Neuron (in vitro differentiated cells): Measurements from ENCODE around the gene SECTM1.

Source experiments
- H2AFZ ChIP-seq: one replicate; pipeline ENCODE4 v1.6.1; 2013; ENCODE audit warnings: low read depth, mild to moderate bottlenecking, inconsistent platforms, low read length, moderate library complexity
- H3K27me3 ChIP-seq: one replicate; pipeline ENCODE4 v1.6.1; 2013; ENCODE audit warnings: low read length; ENCODE audit not compliant: insufficient read depth
- H3K36me3 ChIP-seq: one replicate; pipeline ENCODE4 v1.6.1; 2013; ENCODE audit warnings: low read length; ENCODE audit not compliant: insufficient read depth
- H3K4me1 ChIP-seq: one replicate; pipeline ENCODE4 v1.6.1; 2013; ENCODE audit warnings: low read length; ENCODE audit not compliant: insufficient read depth
- H3K4me3 ChIP-seq: 2 replicates; pipeline ENCODE4 v1.5.1; 2013; ENCODE audit warnings: mild to moderate bottlenecking, low read length, moderate library complexity
- H3K9me3 ChIP-seq: one replicate; pipeline ENCODE4 v1.6.1; 2013; ENCODE audit warnings: low read length

Gene SECTM1

DNA sequence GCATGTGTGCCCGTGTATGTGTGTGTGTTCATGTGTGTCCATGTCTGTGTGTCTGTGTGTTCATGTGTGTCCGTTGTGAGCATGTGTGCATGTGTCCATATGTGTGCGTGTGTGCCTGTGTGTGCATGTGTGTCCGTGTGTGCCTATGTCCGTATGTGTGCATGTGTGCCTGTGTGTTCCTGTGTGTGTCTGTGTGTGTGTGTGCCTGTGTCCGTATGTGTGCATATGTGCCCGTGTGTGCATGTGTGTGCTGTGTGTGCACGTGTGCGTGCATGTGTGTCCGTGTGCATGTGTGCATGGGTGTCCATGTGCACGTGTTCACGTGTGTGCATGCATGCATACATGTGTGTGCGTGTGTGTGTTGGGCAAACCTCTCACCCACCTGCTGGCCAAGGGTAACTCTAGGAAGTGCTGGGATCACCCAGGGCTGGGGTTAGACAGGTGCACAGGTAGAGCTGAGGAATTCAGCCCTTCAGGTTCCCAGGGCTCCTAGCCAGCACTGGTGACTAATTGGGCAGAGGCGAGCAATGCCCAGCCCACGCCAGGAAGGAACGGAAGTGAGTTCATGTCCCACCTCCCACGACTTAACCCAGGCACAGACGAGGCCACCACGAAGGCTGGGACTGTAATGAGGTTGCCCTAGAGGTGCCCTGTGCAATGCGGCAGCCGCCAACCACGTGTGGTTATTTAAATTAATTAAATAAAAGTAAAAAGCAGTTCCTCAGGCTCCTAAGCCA, 51.9 kb downstream of the SECTM1 start:
- H3K4me3 ChIP-seq, result no peak overlapping the region
- H3K4me1 ChIP-seq, result peaks cover 16% of the 10 kb centered on the region
- no peaks in the 10 kb centered on the region for H3K36me3 ChIP-seq
- H3K9me3 ChIP-seq, result no peaks in the 10 kb centered on the region
- H2AFZ ChIP-seq, result no peak overlapping the region
- H3K27me3 ChIP-seq, result no peaks in the 10 kb centered on the region

DNA sequence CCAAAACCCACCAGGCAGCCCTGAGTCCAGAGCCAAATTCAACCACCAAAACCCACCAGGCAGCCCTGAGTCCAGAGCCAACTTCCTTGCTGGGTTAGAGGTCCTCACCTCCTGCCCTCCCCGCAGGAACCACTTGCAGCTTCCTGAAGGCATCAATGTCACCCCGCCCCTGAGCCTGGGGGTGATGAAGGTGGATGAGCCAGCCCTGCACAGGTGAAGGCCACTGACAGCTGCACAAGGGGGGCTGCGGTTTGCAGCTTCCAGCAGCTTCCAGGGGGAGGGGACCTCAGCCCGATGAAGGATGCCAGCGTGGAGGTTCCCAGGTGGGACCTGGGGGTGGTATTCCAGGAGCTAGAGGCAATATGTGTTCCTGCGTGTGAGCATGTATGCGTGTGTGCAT, 52.5 kb downstream of the SECTM1 start:
- no peak overlapping the region for H3K4me3 ChIP-seq

DNA sequence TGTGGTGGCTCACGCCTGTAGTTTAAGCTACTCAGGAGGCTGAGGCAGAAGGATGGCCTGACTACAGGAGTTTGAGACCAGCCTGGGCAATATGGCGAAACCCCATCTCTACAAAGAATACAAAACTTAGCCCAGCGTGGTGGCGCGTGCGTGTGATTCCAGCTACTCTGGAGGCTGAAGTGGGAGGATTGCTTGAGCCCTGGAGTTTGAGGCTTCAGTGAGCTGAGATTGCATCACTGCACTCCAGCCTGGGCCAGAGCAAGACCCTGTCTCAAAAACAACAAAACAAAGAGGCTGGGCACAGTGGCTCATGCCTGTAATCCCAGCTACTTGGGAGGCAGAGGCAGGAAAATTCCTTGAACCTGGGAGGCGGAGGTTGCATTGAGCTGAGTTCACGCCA, 53.0 kb downstream of the SECTM1 start:
- Histone ChIP-seq H2AFZ (no peak overlapping the region), H3K4me1 (peaks cover 12% of the 10 kb centered on the region), H3K4me3 (no peak overlapping the region), H3K36me3 (no peaks in the 10 kb centered on the region), H3K27me3 (no peaks in the 10 kb centered on the region), H3K9me3 (no peaks in the 10 kb centered on the region)

More for the DNA sequence above, 52.5 kb downstream of the SECTM1 start:
- Histone ChIP-seq H2AFZ (no peak overlapping the region), H3K27me3 (no peaks in the 10 kb centered on the region), H3K9me3 (no peaks in the 10 kb centered on the region), H3K4me1 (peaks cover 16% of the 10 kb centered on the region), H3K36me3 (no peaks in the 10 kb centered on the region)

DNA sequence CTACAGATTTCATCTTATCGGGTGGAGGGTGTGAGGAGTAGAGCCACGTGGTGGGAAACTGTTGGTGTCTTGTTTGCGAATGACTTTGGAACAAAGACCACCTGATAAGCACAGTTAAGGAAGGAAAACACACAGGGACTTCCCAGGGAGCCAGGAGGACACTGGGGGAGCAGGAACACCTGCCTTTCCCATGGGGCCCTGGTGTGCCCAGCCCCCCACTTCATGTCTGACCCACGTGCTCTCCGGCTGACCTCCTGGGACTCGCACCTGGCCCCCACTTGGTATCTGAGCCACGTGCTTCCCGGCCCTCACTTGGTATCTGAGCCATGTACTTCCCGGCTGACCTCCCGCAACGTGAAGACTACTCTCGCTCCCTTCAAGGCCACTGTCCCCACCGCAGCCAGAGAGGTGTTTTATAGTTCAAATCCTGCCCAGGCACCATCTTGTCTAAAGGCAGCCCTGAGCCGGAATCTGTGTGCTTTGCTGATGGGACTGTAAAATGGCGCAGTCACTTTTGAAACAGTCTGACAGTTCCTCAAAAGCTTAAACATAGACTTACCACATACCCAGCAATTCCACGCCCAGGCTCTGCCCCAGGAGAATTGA, 54.7 kb downstream of the SECTM1 start:
- no peak overlapping the region for H2AFZ ChIP-seq
- H3K27me3 ChIP-seq, result no peaks in the 10 kb centered on the region
- H3K9me3 ChIP-seq, result no peaks in the 10 kb centered on the region
- peaks cover 9% of the 10 kb centered on the region for H3K4me1 ChIP-seq
- no peak overlapping the region for H3K4me3 ChIP-seq
- no peaks in the 10 kb centered on the region for H3K36me3 ChIP-seq

DNA sequence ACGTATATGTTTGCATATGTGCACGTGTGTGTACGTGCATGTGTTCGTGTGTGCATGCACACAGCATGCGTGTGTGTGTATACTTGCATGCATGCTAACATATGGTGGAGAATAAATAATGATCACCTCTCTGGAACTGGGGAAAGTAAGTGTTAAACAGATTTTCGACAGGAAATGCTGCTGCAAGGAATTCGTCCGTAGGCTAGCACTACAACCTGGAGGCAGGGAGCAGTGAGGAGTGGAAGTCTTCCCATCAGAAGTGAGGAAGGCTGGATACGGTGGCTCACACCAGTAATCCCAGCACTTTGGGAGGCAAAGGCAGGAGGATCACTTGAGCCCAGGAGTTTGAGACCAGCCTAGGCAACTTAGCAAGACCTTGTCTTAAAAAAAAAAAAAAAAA, 55.3 kb downstream of the SECTM1 start:
- H3K27me3 ChIP-seq, result no peaks in the 10 kb centered on the region
- H3K9me3 ChIP-seq, result no peaks in the 10 kb centered on the region
- no peak overlapping the region for H3K4me3 ChIP-seq
- H3K36me3 ChIP-seq, result no peaks in the 10 kb centered on the region
- peaks cover 9% of the 10 kb centered on the region for H3K4me1 ChIP-seq
- no peak overlapping the region for H2AFZ ChIP-seq

DNA sequence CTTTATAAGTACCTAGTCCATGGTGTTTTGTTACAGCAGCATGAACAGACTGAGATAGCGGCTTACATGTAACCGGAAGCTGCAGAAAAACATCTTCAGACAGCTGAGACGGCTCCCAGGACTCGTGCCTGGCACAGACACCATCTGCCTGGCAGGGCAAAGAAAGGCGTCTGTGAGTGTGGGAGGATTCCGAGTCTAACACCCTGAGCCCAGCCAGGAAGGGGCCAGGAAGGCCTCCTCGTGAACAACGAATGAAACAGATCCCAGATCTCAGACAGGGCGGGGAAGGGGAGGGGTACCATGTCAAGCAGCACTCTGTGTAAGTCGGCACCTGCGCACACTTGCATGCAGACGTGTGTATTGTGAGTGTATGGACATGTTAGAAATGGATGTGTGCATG, 55.7 kb downstream of the SECTM1 start:
- Histone ChIP-seq H3K4me3 (no peak overlapping the region), H3K36me3 (no peaks in the 10 kb centered on the region), H2AFZ (no peak overlapping the region), H3K4me1 (peaks cover 7% of the 10 kb centered on the region), H3K27me3 (no peaks in the 10 kb centered on the region), H3K9me3 (no peaks in the 10 kb centered on the region)

DNA sequence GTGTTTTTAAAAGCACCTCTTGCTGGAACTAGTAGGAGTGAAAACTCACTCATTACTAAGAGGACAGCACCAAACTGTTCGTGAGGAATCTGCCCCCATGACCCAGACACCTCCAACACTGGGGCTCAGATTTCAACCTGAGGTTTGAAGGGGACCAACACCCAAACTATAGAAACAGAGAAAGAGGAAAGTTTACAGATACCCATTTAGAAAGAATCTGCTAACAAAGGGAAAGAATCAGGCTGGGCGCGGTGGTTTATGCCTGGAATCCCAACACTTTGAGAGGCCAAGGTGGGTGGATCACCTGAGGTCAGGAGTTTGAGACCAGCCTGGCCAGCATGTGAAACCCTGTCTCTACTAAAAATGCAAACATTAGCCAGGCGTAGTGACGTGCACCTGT, 56.6 kb downstream of the SECTM1 start:
- Histone ChIP-seq H3K27me3 (no peaks in the 10 kb centered on the region), H3K4me3 (no peak overlapping the region), H3K4me1 (peaks cover 7% of the 10 kb centered on the region), H2AFZ (no peak overlapping the region), H3K9me3 (no peaks in the 10 kb centered on the region), H3K36me3 (peaks cover under 1% of the 10 kb centered on the region)

DNA sequence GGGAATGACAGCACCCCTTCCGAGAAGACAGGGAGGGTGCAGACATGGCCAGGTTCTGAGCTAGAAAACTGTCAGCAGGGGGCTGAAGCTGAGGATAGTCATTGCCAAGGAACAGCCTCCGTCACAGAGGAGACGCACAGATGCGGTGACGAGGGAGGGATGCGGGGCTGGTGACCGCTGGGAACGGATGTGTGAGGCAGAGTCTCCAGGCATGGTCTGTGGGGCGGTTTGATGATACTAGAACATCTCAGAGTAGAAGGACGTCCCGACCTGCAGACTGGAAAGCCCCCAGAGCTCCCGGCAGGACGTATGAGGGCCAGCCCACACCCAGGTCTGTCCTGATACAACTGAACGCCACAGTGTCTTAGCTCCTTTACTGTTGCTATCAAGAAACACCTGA, 58.2 kb downstream of the SECTM1 start:
- Histone ChIP-seq H3K36me3 (peaks cover 14% of the 10 kb centered on the region), H3K4me1 (peaks cover 7% of the 10 kb centered on the region), H3K9me3 (peaks cover 2% of the 10 kb centered on the region), H3K27me3 (no peaks in the 10 kb centered on the region), H3K4me3 (no peak overlapping the region), H2AFZ (no peak overlapping the region)

DNA sequence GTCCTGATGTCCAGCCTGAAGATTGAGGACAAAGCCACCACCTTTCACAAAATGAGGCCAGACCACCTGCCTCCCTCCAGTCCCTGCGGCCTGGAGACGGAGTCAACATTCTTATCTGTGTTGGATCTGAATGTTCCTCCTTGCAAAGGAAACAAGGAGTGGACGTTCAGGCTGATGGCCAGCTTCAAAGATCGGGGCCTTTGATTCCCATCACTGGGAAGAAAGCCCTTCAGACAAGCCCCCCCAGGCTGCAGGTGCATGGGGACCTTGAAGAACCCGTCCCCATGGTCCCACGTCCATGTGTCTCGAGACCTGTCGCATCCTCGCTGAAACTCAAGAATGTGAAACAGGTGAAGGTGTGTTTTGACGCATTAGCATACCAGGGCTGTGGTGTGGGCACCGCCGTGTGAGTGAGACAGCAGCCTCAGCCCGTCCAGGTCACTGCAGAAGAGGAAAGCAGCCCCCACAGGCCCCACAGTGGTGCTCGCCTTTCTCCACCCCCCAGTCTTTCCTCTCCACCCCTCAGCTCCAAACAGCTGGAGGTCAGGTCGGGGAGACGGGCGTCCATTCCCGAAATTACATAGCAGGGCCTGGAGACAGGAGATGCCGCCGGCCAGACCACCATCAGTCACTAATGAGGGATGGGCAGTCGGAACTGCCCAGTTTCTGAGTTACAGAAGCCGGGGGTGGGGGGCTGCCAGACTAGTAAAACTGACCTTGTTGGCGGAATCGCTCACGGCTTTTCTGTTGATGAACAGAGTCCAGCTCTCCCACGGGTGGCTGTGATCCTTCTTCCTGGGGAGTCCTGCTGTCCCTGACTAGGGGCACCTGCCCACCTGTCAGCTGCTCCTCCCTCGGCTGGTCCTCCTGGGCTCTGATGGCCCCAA, 59.2 kb downstream of the SECTM1 start:
- peaks cover 13% of the 10 kb centered on the region for H3K4me1 ChIP-seq
- peak overlapping the region; percentile 38 for H2AFZ ChIP-seq
- peaks cover 2% of the 10 kb centered on the region for H3K9me3 ChIP-seq
- peak overlapping the region; percentile 58 for H3K4me3 ChIP-seq
- H3K36me3 ChIP-seq, result peaks cover 21% of the 10 kb centered on the region
- no peaks in the 10 kb centered on the region for H3K27me3 ChIP-seq

DNA sequence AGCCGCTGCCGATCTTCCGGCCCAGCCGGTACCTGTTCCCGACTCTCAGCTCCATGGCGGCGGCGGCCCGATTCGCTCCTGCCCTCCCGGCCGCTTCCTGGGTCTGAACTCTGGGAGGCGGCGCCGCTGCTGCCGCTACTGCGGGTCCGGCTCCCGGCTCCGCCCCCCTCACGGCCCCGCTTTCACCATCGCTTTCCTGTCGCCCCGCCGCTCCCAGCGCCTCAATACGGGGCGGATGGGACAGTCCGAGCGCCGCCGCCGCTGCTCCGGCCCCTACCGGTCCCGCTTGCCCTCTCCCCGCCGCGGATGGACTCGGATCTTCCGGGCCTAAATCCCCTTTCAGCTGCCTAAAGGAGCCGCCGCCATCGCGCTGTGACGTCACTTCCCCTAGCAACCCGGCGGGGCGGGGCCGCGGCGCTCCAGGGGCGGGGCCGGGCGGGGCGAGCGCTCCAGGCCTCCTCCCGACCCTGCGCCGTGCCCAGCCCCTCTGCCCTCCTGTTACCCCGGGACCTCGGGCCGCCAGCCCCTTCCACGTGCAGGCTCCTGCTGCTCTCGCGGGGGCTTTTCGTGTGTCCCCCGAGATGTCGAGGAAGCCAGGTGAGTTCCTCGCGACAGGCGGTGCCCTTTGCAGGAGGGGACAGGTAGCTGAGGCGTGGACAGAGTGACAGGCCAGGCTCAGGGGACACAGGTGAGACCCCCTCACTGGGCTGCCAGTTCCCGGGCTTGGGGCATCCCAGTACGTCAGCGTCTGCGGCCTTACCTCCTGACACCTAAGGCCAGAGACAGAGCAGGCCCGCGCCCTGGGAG, 60.0 kb downstream of the SECTM1 start, which contains the start of gene CSNK1D:
Gene CSNK1D (minus strand): TSS at position 374 of the 807 bp plus-strand sequence. CDS start 319 bp downstream, at position 55.
- Histone ChIP-seq H2AFZ (peak within 1 kb of the TSS; percentile 38), H3K4me1 (peaks cover 13% of the 10 kb centered on the region), H3K4me3 (peak within 1 kb of the TSS; percentile 58), H3K9me3 (peaks cover 2% of the 10 kb centered on the region), H3K36me3 (peaks cover 22% of the 10 kb centered on the region), H3K27me3 (no peaks in the 10 kb centered on the region)

DNA sequence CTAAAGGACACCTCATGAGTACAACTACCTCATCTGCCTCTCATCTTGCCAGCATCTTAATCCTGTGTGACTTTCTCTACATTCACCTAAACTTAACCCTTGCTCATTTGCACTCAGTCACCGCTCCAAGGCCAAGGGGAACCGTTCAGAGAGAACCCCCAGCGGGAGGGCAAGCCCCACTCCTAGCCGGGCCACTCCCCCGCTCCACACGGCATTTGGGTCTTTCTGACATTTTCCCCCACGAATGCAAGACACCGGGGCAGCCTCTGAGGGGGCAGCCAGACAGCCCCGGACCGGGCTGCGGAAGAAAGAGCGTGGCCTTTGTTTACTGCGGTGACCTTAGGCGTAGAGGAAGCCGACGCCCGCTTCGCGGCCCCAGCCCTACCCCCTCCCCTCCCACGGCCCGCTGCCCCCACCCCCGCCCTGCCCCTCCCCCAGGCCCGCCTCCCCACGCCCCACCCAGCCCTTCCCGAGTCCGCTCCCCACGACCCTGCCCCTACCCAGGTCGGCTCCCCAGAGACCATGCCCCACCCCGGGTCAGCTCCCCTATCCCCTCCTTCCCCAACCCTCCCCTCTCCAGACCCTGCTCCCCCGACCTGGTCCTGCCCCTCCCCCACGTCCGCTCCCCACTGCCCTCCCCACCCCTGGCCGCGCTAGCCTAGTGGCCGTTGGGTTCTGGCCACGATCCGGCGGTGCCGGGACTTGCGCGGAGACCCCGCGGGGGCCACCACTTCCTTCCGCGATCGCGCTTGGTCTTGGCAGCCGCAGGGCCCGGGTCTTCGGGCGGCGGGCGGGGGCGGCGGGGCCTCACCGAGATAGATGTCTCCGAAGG, 60.9 kb downstream of the SECTM1 start:
- H3K36me3 ChIP-seq, result peaks cover 26% of the 10 kb centered on the region
- H3K4me3 ChIP-seq, result peak overlapping the region; percentile 58
- no peak overlapping the region for H2AFZ ChIP-seq
- H3K9me3 ChIP-seq, result peaks cover 2% of the 10 kb centered on the region
- H3K4me1 ChIP-seq, result peaks cover 13% of the 10 kb centered on the region
- H3K27me3 ChIP-seq, result no peaks in the 10 kb centered on the region

DNA sequence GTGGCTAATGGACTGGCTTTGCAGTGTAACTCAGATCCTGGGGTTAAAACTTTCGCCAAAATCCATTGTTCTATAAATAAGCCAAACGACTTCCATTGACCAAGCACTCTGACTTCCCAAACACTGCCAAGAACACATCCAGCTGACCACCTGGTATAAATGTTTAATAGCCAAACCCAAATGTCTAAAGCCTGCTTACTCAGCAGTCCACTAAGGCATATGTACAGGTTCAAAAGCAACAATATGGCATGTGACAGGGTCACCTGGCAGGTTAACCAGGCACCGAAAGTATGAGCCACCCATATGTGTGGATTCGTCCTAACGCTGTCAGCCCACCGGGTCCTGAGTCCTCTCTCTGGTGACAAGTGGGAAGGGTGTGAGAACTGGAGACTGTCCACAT, 62.2 kb downstream of the SECTM1 start:
- Histone ChIP-seq H3K4me1 (peaks cover 13% of the 10 kb centered on the region), H3K9me3 (peaks cover 2% of the 10 kb centered on the region), H3K27me3 (no peaks in the 10 kb centered on the region), H3K36me3 (peaks cover 36% of the 10 kb centered on the region), H2AFZ (no peak overlapping the region), H3K4me3 (no peak overlapping the region)
